ENCODE results near the gene FAM20A.

GRCh38 chr17:68640242-68640989 lies 39.2 kb upstream of the FAM20A start:
- TF ChIP-seq, protein P1, sequence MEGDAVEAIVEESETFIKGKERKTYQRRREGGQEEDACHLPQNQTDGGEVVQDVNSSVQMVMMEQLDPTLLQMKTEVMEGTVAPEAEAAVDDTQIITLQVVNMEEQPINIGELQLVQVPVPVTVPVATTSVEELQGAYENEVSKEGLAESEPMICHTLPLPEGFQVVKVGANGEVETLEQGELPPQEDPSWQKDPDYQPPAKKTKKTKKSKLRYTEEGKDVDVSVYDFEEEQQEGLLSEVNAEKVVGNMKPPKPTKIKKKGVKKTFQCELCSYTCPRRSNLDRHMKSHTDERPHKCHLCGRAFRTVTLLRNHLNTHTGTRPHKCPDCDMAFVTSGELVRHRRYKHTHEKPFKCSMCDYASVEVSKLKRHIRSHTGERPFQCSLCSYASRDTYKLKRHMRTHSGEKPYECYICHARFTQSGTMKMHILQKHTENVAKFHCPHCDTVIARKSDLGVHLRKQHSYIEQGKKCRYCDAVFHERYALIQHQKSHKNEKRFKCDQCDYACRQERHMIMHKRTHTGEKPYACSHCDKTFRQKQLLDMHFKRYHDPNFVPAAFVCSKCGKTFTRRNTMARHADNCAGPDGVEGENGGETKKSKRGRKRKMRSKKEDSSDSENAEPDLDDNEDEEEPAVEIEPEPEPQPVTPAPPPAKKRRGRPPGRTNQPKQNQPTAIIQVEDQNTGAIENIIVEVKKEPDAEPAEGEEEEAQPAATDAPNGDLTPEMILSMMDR (IDR thresholded peaks at IDR 0.05; ENCODE audit: insufficient read depth, low read depth, low read length), result no peak
- TF ChIP-seq EZH2 (IDR thresholded peaks at IDR 0.05; ENCODE audit: insufficient read depth, low read length), result no peak
